GM23338 (cell line): Measurements from ENCODE around the gene TMEM214.

Experiments
- CREB1 ChIP-seq: fragments of 250-450 bp; sonication (Bioruptor Pico); IDR thresholded peaks from 2 replicates; pipeline ENCODE4 v1.5.0; 2020; ENCODE audit warnings: low read depth, mild to moderate bottlenecking, moderate library complexity
- CTCF ChIP-seq, 2 experiments: fragments of 200-600 bp in 1 of 2; sonication (generic) in 1 of 2; conservative IDR thresholded peaks; 2 replicates each; pipeline versions ENCODE4 v1.5.1 to v1.6.1; 2016 to 2017; ENCODE audit warnings: antibody characterized with exemption in 2 of 2, low read depth in 2 of 2, mild to moderate bottlenecking in 2 of 2, moderate library complexity in 1 of 2
- EZH2 ChIP-seq: fragments of 200-600 bp; sonication (generic); IDR thresholded peaks from one replicate; pipeline ENCODE4 v1.8.0; 2017; ENCODE audit warnings: antibody characterized with exemption, mild to moderate bottlenecking, low read depth; ENCODE audit not compliant: unreplicated experiment
- EZH2phosphoT487 ChIP-seq: fragments of 200-600 bp; sonication (generic); IDR thresholded peaks from one replicate; pipeline ENCODE4 v1.8.1; 2018; ENCODE audit warnings: antibody characterized with exemption; ENCODE audit not compliant: unreplicated experiment
- JUNB ChIP-seq: IDR thresholded peaks from one replicate; pipeline ENCODE4 v1.6.1; 2016; ENCODE audit warnings: antibody characterized with exemption; ENCODE audit not compliant: unreplicated experiment
- NANOG ChIP-seq: IDR thresholded peaks from 2 replicates; pipeline ENCODE4 v1.6.1; 2016; ENCODE audit warnings: antibody characterized with exemption, borderline replicate concordance
- POLR2AphosphoS5 ChIP-seq: IDR thresholded peaks from 2 replicates; pipeline ENCODE4 v1.6.1; 2016; ENCODE audit warnings: antibody characterized with exemption, low read depth
- ZNF331 ChIP-seq: fragments of 250-450 bp; sonication (Bioruptor Pico); IDR thresholded peaks from 2 replicates; pipeline ENCODE4 v1.5.0; 2020; ENCODE audit warnings: low read depth, mild to moderate bottlenecking, moderate library complexity
- TF ChIP-seq, protein P1 (sequence below): IDR thresholded peaks from 2 replicates; pipeline ENCODE4 v1.6.1; 2016; ENCODE audit warnings: antibody characterized with exemption
- TF ChIP-seq, protein P2 (sequence below): IDR thresholded peaks from one replicate; pipeline ENCODE4 v1.6.1; 2018; ENCODE audit warnings: antibody characterized with exemption; ENCODE audit not compliant: unreplicated experiment

GRCh38 chr2:27040282-27040681, 7.5 kb downstream of the TMEM214 start:
- TF ChIP-seq CTCF (conservative IDR thresholded peaks at IDR 0.05; ENCODE audit: low read depth in 2 of 2) (no peak), EZH2 (no peak), CREB1 (CRISPR knock-in tag) (no peak), POLR2AphosphoS5 (no peak), ZNF331 (CRISPR knock-in tag) (no peak), EZH2phosphoT487 (no peak), NANOG (no peak), JUNB (no peak)
- TF ChIP-seq, protein P1, sequence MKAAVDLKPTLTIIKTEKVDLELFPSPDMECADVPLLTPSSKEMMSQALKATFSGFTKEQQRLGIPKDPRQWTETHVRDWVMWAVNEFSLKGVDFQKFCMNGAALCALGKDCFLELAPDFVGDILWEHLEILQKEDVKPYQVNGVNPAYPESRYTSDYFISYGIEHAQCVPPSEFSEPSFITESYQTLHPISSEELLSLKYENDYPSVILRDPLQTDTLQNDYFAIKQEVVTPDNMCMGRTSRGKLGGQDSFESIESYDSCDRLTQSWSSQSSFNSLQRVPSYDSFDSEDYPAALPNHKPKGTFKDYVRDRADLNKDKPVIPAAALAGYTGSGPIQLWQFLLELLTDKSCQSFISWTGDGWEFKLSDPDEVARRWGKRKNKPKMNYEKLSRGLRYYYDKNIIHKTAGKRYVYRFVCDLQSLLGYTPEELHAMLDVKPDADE = no peak
- TF ChIP-seq, protein P2, sequence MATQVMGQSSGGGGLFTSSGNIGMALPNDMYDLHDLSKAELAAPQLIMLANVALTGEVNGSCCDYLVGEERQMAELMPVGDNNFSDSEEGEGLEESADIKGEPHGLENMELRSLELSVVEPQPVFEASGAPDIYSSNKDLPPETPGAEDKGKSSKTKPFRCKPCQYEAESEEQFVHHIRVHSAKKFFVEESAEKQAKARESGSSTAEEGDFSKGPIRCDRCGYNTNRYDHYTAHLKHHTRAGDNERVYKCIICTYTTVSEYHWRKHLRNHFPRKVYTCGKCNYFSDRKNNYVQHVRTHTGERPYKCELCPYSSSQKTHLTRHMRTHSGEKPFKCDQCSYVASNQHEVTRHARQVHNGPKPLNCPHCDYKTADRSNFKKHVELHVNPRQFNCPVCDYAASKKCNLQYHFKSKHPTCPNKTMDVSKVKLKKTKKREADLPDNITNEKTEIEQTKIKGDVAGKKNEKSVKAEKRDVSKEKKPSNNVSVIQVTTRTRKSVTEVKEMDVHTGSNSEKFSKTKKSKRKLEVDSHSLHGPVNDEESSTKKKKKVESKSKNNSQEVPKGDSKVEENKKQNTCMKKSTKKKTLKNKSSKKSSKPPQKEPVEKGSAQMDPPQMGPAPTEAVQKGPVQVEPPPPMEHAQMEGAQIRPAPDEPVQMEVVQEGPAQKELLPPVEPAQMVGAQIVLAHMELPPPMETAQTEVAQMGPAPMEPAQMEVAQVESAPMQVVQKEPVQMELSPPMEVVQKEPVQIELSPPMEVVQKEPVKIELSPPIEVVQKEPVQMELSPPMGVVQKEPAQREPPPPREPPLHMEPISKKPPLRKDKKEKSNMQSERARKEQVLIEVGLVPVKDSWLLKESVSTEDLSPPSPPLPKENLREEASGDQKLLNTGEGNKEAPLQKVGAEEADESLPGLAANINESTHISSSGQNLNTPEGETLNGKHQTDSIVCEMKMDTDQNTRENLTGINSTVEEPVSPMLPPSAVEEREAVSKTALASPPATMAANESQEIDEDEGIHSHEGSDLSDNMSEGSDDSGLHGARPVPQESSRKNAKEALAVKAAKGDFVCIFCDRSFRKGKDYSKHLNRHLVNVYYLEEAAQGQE = no peak
